ENCODE results near the gene FOSL2. TPM values are rescaled to one million over a fixed set of nuclear protein-coding genes. Genes with fewer than 3 reads are reported as not detected.

The FOSL2 gene
- polyA plus RNA-seq, 2 donors, result 53.2 to 60.0 TPM

GRCh38 chr2:28427741-28428415, 35.2 kb downstream of the FOSL2 start:
- H3K27me3 ChIP-seq (ENCODE audit: control insufficient read depth in 1 of 2, insufficient read depth in 2 of 2, low read length in 2 of 2), result no peaks in the 10 kb centered on the region
- H3K9me3 ChIP-seq (ENCODE audit: control insufficient read depth in 2 of 2, insufficient read depth in 1 of 2, low read depth in 1 of 2, low read length in 1 of 2), result peaks cover 0 to 2% of the 10 kb centered on the region in 2 donors
- no peaks in the 10 kb centered on the region for H3K4me1 ChIP-seq (ENCODE audit: control insufficient read depth in 2 of 2, insufficient read depth in 2 of 2, low read length in 1 of 2)
- no peaks in the 10 kb centered on the region for H3K36me3 ChIP-seq (ENCODE audit: control insufficient read depth in 2 of 2, insufficient read depth in 2 of 2, low read length in 1 of 2)
- no peak overlapping the region for H3K4me3 ChIP-seq (ENCODE audit: low read depth in 1 of 2, low read length in 2 of 2)
- 88 to 94% methylated on average over 10 of the region's 10 CpGs for WGBS, 2 donors
- no peak overlapping the region for H3K27ac ChIP-seq (ENCODE audit: low read depth in 2 of 2, low read length in 1 of 2)

- H3K4me1 ChIP-seq (ENCODE audit: control insufficient read depth in 2 of 2, insufficient read depth in 2 of 2, low read length in 1 of 2), result no peaks in the 10 kb centered on the region
- H3K4me3 ChIP-seq (ENCODE audit: low read depth in 1 of 2, low read length in 2 of 2), result no peak overlapping the region
- H3K27me3 ChIP-seq (ENCODE audit: control insufficient read depth in 1 of 2, insufficient read depth in 2 of 2, low read length in 2 of 2), result no peaks in the 10 kb centered on the region
- H3K36me3 ChIP-seq (ENCODE audit: control insufficient read depth in 2 of 2, insufficient read depth in 2 of 2, low read length in 1 of 2), result no peaks in the 10 kb centered on the region
- peaks cover 0 to 2% of the 10 kb centered on the region in 2 donors for H3K9me3 ChIP-seq (ENCODE audit: control insufficient read depth in 2 of 2, insufficient read depth in 1 of 2, low read depth in 1 of 2, low read length in 1 of 2)
- 83 to 86% methylated on average over 3 of the region's 3 CpGs for WGBS, 2 donors
- no peak overlapping the region for H3K27ac ChIP-seq (ENCODE audit: low read depth in 2 of 2, low read length in 1 of 2)
Measured at GRCh38 chr2:28428486-28428885, 35.8 kb downstream of the FOSL2 start.

GRCh38 chr2:28429636-28430376, 37.1 kb downstream of the FOSL2 start:
- peaks cover 0 to 2% of the 10 kb centered on the region in 2 donors for H3K9me3 ChIP-seq (ENCODE audit: control insufficient read depth in 2 of 2, insufficient read depth in 1 of 2, low read depth in 1 of 2, low read length in 1 of 2)
- no peaks in the 10 kb centered on the region for H3K36me3 ChIP-seq (ENCODE audit: control insufficient read depth in 2 of 2, insufficient read depth in 2 of 2, low read length in 1 of 2)
- no peak overlapping the region for H3K4me3 ChIP-seq (ENCODE audit: low read depth in 1 of 2, low read length in 2 of 2)
- 81 to 86% methylated on average over 3 of the region's 3 CpGs for WGBS, 2 donors
- H3K27ac ChIP-seq (ENCODE audit: low read depth in 2 of 2, low read length in 1 of 2), result no peak overlapping the region
- H3K4me1 ChIP-seq (ENCODE audit: control insufficient read depth in 2 of 2, insufficient read depth in 2 of 2, low read length in 1 of 2), result peaks cover 0 to 3% of the 10 kb centered on the region in 2 donors
- no peaks in the 10 kb centered on the region for H3K27me3 ChIP-seq (ENCODE audit: control insufficient read depth in 1 of 2, insufficient read depth in 2 of 2, low read length in 2 of 2)

- no peak overlapping the region for H3K4me3 ChIP-seq (ENCODE audit: low read depth in 1 of 2, low read length in 2 of 2)
- H3K27me3 ChIP-seq (ENCODE audit: control insufficient read depth in 1 of 2, insufficient read depth in 2 of 2, low read length in 2 of 2), result no peaks in the 10 kb centered on the region
- 72 to 79% methylated on average over 5 of the region's 5 CpGs for WGBS, 2 donors
- no peaks in the 10 kb centered on the region for H3K36me3 ChIP-seq (ENCODE audit: control insufficient read depth in 2 of 2, insufficient read depth in 2 of 2, low read length in 1 of 2)
- no peak overlapping the region for H3K27ac ChIP-seq (ENCODE audit: low read depth in 2 of 2, low read length in 1 of 2)
- H3K4me1 ChIP-seq (ENCODE audit: control insufficient read depth in 2 of 2, insufficient read depth in 2 of 2, low read length in 1 of 2), result peaks cover 0 to 3% of the 10 kb centered on the region in 2 donors
- peaks cover 0 to 2% of the 10 kb centered on the region in 2 donors for H3K9me3 ChIP-seq (ENCODE audit: control insufficient read depth in 2 of 2, insufficient read depth in 1 of 2, low read depth in 1 of 2, low read length in 1 of 2)
Measured at GRCh38 chr2:28430377-28430765, 37.7 kb downstream of the FOSL2 start.

- WGBS, 2 donors, result 73 to 81% methylated on average over 6 of the region's 6 CpGs
- Histone ChIP-seq H3K27me3 (ENCODE audit: control insufficient read depth in 1 of 2, insufficient read depth in 2 of 2, low read length in 2 of 2) (no peaks in the 10 kb centered on the region), H3K27ac (ENCODE audit: low read depth in 2 of 2, low read length in 1 of 2) (no peak overlapping the region), H3K4me1 (ENCODE audit: control insufficient read depth in 2 of 2, insufficient read depth in 2 of 2, low read length in 1 of 2) (peaks cover 0 to 3% of the 10 kb centered on the region in 2 donors), H3K9me3 (ENCODE audit: control insufficient read depth in 2 of 2, insufficient read depth in 1 of 2, low read depth in 1 of 2, low read length in 1 of 2) (peaks cover 0 to 2% of the 10 kb centered on the region in 2 donors), H3K36me3 (ENCODE audit: control insufficient read depth in 2 of 2, insufficient read depth in 2 of 2, low read length in 1 of 2) (no peaks in the 10 kb centered on the region), H3K4me3 (ENCODE audit: low read depth in 1 of 2, low read length in 2 of 2) (no peak overlapping the region)
Measured at GRCh38 chr2:28430788-28431418, 38.2 kb downstream of the FOSL2 start.

GRCh38 chr2:28431741-28432140, 39.1 kb downstream of the FOSL2 start:
- peaks cover 0 to 2% of the 10 kb centered on the region in 2 donors for H3K9me3 ChIP-seq (ENCODE audit: control insufficient read depth in 2 of 2, insufficient read depth in 1 of 2, low read depth in 1 of 2, low read length in 1 of 2)
- 92 to 93% methylated on average over 4 of the region's 4 CpGs for WGBS, 2 donors
- no peak overlapping the region for H3K27ac ChIP-seq (ENCODE audit: low read depth in 2 of 2, low read length in 1 of 2)
- H3K27me3 ChIP-seq (ENCODE audit: control insufficient read depth in 1 of 2, insufficient read depth in 2 of 2, low read length in 2 of 2), result no peaks in the 10 kb centered on the region
- no peak overlapping the region for H3K4me3 ChIP-seq (ENCODE audit: low read depth in 1 of 2, low read length in 2 of 2)
- peaks cover 0 to 9% of the 10 kb centered on the region in 2 donors for H3K4me1 ChIP-seq (ENCODE audit: control insufficient read depth in 2 of 2, insufficient read depth in 2 of 2, low read length in 1 of 2)
- no peaks in the 10 kb centered on the region for H3K36me3 ChIP-seq (ENCODE audit: control insufficient read depth in 2 of 2, insufficient read depth in 2 of 2, low read length in 1 of 2)

GRCh38 chr2:28432362-28432761, 39.7 kb downstream of the FOSL2 start:
- 89 to 94% methylated on average over 8 of the region's 8 CpGs for WGBS, 2 donors
- no peaks in the 10 kb centered on the region for H3K27me3 ChIP-seq (ENCODE audit: control insufficient read depth in 1 of 2, insufficient read depth in 2 of 2, low read length in 2 of 2)
- peaks cover 0 to 9% of the 10 kb centered on the region in 2 donors for H3K4me1 ChIP-seq (ENCODE audit: control insufficient read depth in 2 of 2, insufficient read depth in 2 of 2, low read length in 1 of 2)
- no peak overlapping the region for H3K27ac ChIP-seq (ENCODE audit: low read depth in 2 of 2, low read length in 1 of 2)
- no peak overlapping the region for H3K4me3 ChIP-seq (ENCODE audit: low read depth in 1 of 2, low read length in 2 of 2)
- peaks cover 0 to 2% of the 10 kb centered on the region in 2 donors for H3K9me3 ChIP-seq (ENCODE audit: control insufficient read depth in 2 of 2, insufficient read depth in 1 of 2, low read depth in 1 of 2, low read length in 1 of 2)
- no peaks in the 10 kb centered on the region for H3K36me3 ChIP-seq (ENCODE audit: control insufficient read depth in 2 of 2, insufficient read depth in 2 of 2, low read length in 1 of 2)

GRCh38 chr2:28433215-28433614, 40.6 kb downstream of the FOSL2 start:
- WGBS, 2 donors, result 93 to 98% methylated on average over 2 of the region's 2 CpGs
- Histone ChIP-seq H3K4me3 (ENCODE audit: low read depth in 1 of 2, low read length in 2 of 2) (no peak overlapping the region), H3K36me3 (ENCODE audit: control insufficient read depth in 2 of 2, insufficient read depth in 2 of 2, low read length in 1 of 2) (no peaks in the 10 kb centered on the region), H3K9me3 (ENCODE audit: control insufficient read depth in 2 of 2, insufficient read depth in 1 of 2, low read depth in 1 of 2, low read length in 1 of 2) (peaks cover 0 to 2% of the 10 kb centered on the region in 2 donors), H3K4me1 (ENCODE audit: control insufficient read depth in 2 of 2, insufficient read depth in 2 of 2, low read length in 1 of 2) (peaks cover 0 to 15% of the 10 kb centered on the region in 2 donors), H3K27me3 (ENCODE audit: control insufficient read depth in 1 of 2, insufficient read depth in 2 of 2, low read length in 2 of 2) (no peaks in the 10 kb centered on the region), H3K27ac (ENCODE audit: low read depth in 2 of 2, low read length in 1 of 2) (no peak overlapping the region)

GRCh38 chr2:28433935-28434599, 41.4 kb downstream of the FOSL2 start:
- H3K27me3 ChIP-seq (ENCODE audit: control insufficient read depth in 1 of 2, insufficient read depth in 2 of 2, low read length in 2 of 2), result no peaks in the 10 kb centered on the region
- H3K9me3 ChIP-seq (ENCODE audit: control insufficient read depth in 2 of 2, insufficient read depth in 1 of 2, low read depth in 1 of 2, low read length in 1 of 2), result peaks cover 0 to 2% of the 10 kb centered on the region in 2 donors
- H3K36me3 ChIP-seq (ENCODE audit: control insufficient read depth in 2 of 2, insufficient read depth in 2 of 2, low read length in 1 of 2), result no peaks in the 10 kb centered on the region
- no peak overlapping the region for H3K27ac ChIP-seq (ENCODE audit: low read depth in 2 of 2, low read length in 1 of 2)
- peaks cover 0 to 17% of the 10 kb centered on the region in 2 donors for H3K4me1 ChIP-seq (ENCODE audit: control insufficient read depth in 2 of 2, insufficient read depth in 2 of 2, low read length in 1 of 2)
- H3K4me3 ChIP-seq (ENCODE audit: low read depth in 1 of 2, low read length in 2 of 2), result no peak overlapping the region
- 82 to 90% methylated on average over 8 of the region's 8 CpGs for WGBS, 2 donors

All from esophagus (tissue), 2 donors.